Uterus (tissue), 2 donors: ENCODE results near the gene PWP2.
"Not testable (repeated sequence)": the region's sequence is repeated elsewhere in the genome, so short reads cannot be mapped to it uniquely, and the experiment has no call there.

Experiments used
- POLR2A ChIP-seq, 2 donors: fragments of 450-650 bp; IDR thresholded peaks; one replicate each; pipeline ENCODE4 v1.6.1; 2016; ENCODE audit warnings: antibody characterized with exemption in 2 of 2, mild to moderate bottlenecking in 1 of 2, moderate library complexity in 1 of 2
- TF ChIP-seq, protein P1 (sequence below), 4 experiments: fragments of 200-600 bp in 2 of 4; fragments of 450-650 bp in 2 of 4; sonication (generic) in 2 of 4; IDR thresholded peaks; one replicate each; pipeline ENCODE4 v1.5.1; 2016 to 2019; ENCODE audit warnings: antibody characterized with exemption in 4 of 4, mild to moderate bottlenecking in 2 of 4, moderate library complexity in 1 of 4

DNA sequence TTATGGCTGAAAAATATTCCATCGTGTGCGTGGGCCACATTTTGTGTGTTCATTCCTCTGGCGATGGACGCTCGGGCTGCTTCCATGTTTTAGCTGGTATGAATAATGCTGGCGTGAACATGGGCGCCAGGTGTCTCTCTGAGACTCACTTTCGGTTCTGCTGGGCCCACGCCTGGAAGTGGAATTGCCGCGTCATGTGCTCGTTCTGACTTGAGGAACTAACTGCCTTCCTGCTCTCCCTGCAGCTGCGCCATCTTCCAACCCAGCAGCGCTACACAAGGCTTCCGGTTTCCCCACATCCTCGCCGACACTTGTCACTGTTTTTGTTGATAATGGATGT is 46.7 kb downstream of the PWP2 start:
- TF ChIP-seq, protein P1, sequence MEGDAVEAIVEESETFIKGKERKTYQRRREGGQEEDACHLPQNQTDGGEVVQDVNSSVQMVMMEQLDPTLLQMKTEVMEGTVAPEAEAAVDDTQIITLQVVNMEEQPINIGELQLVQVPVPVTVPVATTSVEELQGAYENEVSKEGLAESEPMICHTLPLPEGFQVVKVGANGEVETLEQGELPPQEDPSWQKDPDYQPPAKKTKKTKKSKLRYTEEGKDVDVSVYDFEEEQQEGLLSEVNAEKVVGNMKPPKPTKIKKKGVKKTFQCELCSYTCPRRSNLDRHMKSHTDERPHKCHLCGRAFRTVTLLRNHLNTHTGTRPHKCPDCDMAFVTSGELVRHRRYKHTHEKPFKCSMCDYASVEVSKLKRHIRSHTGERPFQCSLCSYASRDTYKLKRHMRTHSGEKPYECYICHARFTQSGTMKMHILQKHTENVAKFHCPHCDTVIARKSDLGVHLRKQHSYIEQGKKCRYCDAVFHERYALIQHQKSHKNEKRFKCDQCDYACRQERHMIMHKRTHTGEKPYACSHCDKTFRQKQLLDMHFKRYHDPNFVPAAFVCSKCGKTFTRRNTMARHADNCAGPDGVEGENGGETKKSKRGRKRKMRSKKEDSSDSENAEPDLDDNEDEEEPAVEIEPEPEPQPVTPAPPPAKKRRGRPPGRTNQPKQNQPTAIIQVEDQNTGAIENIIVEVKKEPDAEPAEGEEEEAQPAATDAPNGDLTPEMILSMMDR (IDR thresholded peaks at IDR 0.05): not testable (repeated sequence)
- TF ChIP-seq POLR2A (IDR thresholded peaks at IDR 0.05): not testable (repeated sequence)
